HepG2 (cell line): ENCODE data around the gene C12orf42. TPM values are rescaled to one million over a fixed set of nuclear protein-coding genes. Genes with fewer than 3 reads are reported as not detected.

ENCODE experiments used
- CCDC6 ChIP-seq: sonication (generic); formaldehyde crosslinking; IDR thresholded peaks from 2 replicates; pipeline ENCODE4 v1.8.1; 2022; ENCODE audit warnings: mild to moderate bottlenecking, missing genetic modification reagents, moderate library complexity
- EED ChIP-seq: sonication (generic); formaldehyde crosslinking; IDR thresholded peaks from 2 replicates; pipeline ENCODE4 v1.5.0; 2020; ENCODE audit warnings: mild to moderate bottlenecking, missing genetic modification reagents
- HNRNPH1 ChIP-seq: fragments of 200-400 bp; formaldehyde crosslinking; optimal IDR thresholded peaks from 2 replicates; pipeline ENCODE3; 2017; ENCODE audit warnings: mild to moderate bottlenecking, low read depth, low read length
- MYNN ChIP-seq: sonication (generic); formaldehyde crosslinking; IDR thresholded peaks from 2 replicates; pipeline ENCODE4 v1.4.0; 2020; ENCODE audit warnings: mild to moderate bottlenecking, low read depth, missing genetic modification reagents
- NAIF1 ChIP-seq: sonication (generic); formaldehyde crosslinking; IDR thresholded peaks from 2 replicates; pipeline ENCODE4 v1.5.0; 2020; ENCODE audit warnings: mild to moderate bottlenecking, missing genetic modification reagents, borderline replicate concordance
- NFYB ChIP-seq: sonication (generic); formaldehyde crosslinking; IDR thresholded peaks from 2 replicates; pipeline ENCODE4 v1.4.0; 2020; ENCODE audit warnings: missing genetic modification reagents
- ZBED4 ChIP-seq: sonication (generic); formaldehyde crosslinking; IDR thresholded peaks from 2 replicates; pipeline ENCODE4 v1.4.0; 2020; ENCODE audit warnings: missing genetic modification reagents, borderline replicate concordance
- ZNF335 ChIP-seq: sonication (generic); formaldehyde crosslinking; IDR thresholded peaks from 2 replicates; pipeline ENCODE4 v1.4.0; 2020; ENCODE audit warnings: missing genetic modification reagents
- ZSCAN20 ChIP-seq: sonication (generic); formaldehyde crosslinking; IDR thresholded peaks from 2 replicates; pipeline ENCODE4 v1.4.0; 2020; ENCODE audit warnings: missing genetic modification reagents, mild to moderate bottlenecking, borderline replicate concordance
- ZSCAN5A ChIP-seq: sonication (generic); formaldehyde crosslinking; IDR thresholded peaks from 2 replicates; pipeline ENCODE4 v1.8.0; 2022; ENCODE audit warnings: mild to moderate bottlenecking, missing genetic modification reagents, borderline replicate concordance
- polyA plus RNA-seq, 8 experiments: library from polyadenylated mRNA; depleted of rRNA in 3 of 8; stranded (reverse) in 7 of 8; unstranded in 1 of 8; fragments of >200 nt; fragmentation: Illumina TruSeq in 4 of 8; extraction: Trizol in 4 of 8; gene quantifications; 2 replicates each; pipeline versions ENCODE4 v1.2.1 to v1.2.3, GENCODE V29; 2011 to 2016; ENCODE audit warnings: low read depth in 4 of 8, missing spikeins in 1 of 8, mixed read lengths in 1 of 8; ENCODE audit not compliant: insufficient read depth in 1 of 8
- total RNA-seq, 5 experiments: library from RNA; depleted of rRNA; stranded (reverse); fragments of >200 nt; fragmentation: Illumina TruSeq; extraction: Trizol; gene quantifications; 2 replicates each; pipeline ENCODE4 v1.2.3, GENCODE V29; 2016; ENCODE audit warnings: low read depth in 1 of 5

The C12orf42 gene
- total and polyA plus RNA-seq, 2 of the 13 experiments (the other 11 are each of a cell fraction or from before 2014, with no cell fraction given) = not detected

GRCh38 chr12:103494051-103494733 is 1.6 kb downstream of the C12orf42 start (continued):
- TF ChIP-seq MYNN (no peak), ZSCAN20 (CRISPR knock-in tag) (no peak), NFYB (no peak), EED (CRISPR knock-in tag) (no peak), HNRNPH1 (no peak), ZNF335 (CRISPR knock-in tag) (no peak), ZSCAN5A (CRISPR knock-in tag) (no peak), CCDC6 (CRISPR knock-in tag) (no peak), ZBED4 (no peak), NAIF1 (CRISPR knock-in tag) (no peak)
